Measurements from ENCODE around the gene LONP1.
"Not testable (repeated sequence)": the region's sequence is repeated elsewhere in the genome, so short reads cannot be mapped to it uniquely, and the experiment has no call there.

The LONP1 gene

DNA sequence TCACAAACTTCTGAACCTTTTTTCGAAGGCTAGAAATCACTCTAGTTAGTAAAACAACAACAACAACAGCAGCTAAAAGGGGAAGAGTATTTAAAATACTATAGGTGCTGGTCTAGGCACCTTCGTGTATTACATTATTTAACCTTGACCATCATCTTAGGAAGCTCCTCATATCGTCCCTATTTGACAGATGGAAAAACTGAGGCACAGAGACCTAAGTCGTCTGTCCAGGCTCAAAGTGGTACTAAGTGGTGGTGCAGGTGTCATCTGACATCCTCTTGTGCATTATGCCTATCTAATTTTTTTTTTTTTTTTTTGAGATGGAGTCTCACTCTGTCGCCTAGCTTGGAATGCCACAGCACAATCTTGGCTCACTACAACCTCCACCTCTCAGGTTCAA is 29.6 kb upstream of the LONP1 start:
- TF ChIP-seq, protein P1, sequence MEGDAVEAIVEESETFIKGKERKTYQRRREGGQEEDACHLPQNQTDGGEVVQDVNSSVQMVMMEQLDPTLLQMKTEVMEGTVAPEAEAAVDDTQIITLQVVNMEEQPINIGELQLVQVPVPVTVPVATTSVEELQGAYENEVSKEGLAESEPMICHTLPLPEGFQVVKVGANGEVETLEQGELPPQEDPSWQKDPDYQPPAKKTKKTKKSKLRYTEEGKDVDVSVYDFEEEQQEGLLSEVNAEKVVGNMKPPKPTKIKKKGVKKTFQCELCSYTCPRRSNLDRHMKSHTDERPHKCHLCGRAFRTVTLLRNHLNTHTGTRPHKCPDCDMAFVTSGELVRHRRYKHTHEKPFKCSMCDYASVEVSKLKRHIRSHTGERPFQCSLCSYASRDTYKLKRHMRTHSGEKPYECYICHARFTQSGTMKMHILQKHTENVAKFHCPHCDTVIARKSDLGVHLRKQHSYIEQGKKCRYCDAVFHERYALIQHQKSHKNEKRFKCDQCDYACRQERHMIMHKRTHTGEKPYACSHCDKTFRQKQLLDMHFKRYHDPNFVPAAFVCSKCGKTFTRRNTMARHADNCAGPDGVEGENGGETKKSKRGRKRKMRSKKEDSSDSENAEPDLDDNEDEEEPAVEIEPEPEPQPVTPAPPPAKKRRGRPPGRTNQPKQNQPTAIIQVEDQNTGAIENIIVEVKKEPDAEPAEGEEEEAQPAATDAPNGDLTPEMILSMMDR (IDR thresholded peaks at IDR 0.05; ENCODE audit: low read depth, low read length) = no peak
- H3K4me3 ChIP-seq (replicated peaks in 1 of 2; ENCODE audit: low read depth in 2 of 2, low read length in 2 of 2) = no peak overlapping the region
- DNase-seq (ENCODE audit: low read depth in 2 of 2) = no peak

- not testable (repeated sequence) for DNase-seq (ENCODE audit: low read depth in 2 of 2); H3K4me3 ChIP-seq (replicated peaks in 1 of 2; ENCODE audit: low read depth in 2 of 2, low read length in 2 of 2)
Measured at GRCh38 chr19:5748920-5749319, 29.0 kb upstream of the LONP1 start.

DNA sequence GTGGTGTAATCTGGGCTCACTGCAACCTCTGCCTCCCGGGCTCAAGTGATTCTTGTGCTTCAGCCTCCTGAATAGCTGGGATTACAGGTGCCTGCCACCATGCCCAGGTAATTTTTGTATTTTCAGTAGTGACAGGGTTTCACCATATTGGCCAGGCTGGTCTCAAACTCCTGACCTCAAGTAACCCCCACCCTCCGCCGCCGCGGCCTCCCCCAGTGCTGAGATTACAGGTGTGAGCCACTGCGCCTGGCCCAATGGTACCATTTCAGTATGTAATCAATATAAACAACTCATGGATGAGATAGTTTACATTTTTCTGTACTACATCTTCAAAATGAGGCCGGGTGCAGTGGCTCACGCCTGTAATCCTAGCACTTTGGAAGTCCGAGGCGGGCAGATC is 25.1 kb upstream of the LONP1 start:
- not testable (repeated sequence) for H3K4me3 ChIP-seq (replicated peaks in 1 of 2; ENCODE audit: low read depth in 2 of 2, low read length in 2 of 2); DNase-seq (ENCODE audit: low read depth in 2 of 2)

GRCh38 chr19:5743630-5744029 is 23.7 kb upstream of the LONP1 start:
- no peak for DNase-seq (ENCODE audit: low read depth in 2 of 2)
- TF ChIP-seq, protein P1 (IDR thresholded peaks at IDR 0.05; ENCODE audit: low read depth, low read length) = no peak
- no peak overlapping the region for H3K4me3 ChIP-seq (replicated peaks in 1 of 2; ENCODE audit: low read depth in 2 of 2, low read length in 2 of 2)

DNA sequence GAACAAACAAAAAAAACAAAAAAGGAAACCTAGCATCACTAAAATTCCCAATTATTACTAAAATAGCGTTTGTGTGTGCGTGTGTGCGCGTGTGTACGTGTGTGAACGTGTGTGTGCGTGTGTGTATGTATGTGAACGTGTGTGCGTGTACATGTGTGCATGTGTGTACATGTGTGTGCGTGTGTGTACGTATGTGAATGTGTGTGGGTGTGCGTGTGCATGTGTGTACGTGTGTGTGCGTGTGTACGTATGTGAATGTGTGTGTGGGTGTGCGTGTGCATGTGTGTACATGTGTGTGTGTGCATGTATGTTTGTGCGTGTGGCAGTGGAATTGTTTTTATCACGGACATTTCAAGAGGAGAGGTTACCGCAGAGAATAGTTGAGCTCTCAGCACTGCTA is 22.1 kb upstream of the LONP1 start:
- TF ChIP-seq, protein P1 (IDR thresholded peaks at IDR 0.05; ENCODE audit: low read depth, low read length) = no peak
- no peak overlapping the region for H3K4me3 ChIP-seq (replicated peaks in 1 of 2; ENCODE audit: low read depth in 2 of 2, low read length in 2 of 2)
- no peak for DNase-seq (ENCODE audit: low read depth in 2 of 2)

DNA sequence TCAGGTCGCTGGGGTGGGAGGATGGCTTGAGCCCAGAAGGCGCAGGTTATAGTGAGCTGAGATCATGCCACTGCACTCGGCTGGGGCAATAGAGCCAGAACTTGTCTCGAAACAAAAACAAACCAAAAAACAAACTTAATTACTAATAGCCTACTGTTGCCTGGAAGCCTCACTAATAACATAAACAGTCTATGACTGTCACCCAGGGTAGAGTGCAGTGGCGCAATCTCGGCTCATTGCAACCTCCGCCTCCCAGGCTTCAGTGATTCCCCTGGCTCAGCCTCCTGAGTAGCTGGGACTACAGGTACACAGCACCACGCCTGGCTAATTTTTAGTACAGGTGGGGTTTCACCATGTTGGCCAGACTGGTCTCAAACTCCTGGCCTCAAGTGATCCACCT is 18.5 kb upstream of the LONP1 start:
- TF ChIP-seq, protein P1 (IDR thresholded peaks at IDR 0.05; ENCODE audit: low read depth, low read length) = no peak
- peak; percentile 2 to 37 for DNase-seq (ENCODE audit: low read depth in 2 of 2)
- H3K4me3 ChIP-seq (replicated peaks in 1 of 2; ENCODE audit: low read depth in 2 of 2, low read length in 2 of 2) = no peak overlapping the region

DNA sequence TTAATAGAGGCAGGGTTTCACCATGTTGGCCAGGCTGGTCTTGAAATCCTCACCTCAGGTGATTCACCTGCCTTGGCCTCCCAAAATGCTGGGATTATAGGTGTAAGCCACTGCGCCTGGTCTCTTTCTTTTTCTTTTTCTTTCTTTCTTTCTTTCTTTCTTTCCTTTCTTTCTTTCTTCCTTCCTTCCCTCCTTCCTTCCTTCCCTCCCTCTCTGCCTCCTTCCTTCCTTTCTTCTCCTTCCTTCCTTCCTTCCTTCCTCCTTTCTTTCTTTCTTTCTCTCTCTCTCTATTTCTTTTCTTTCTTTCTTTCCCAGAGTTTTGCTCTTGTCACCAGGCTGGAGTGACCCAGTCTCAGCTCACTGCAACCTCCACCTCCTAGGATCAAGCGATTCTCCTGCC is 13.2 kb upstream of the LONP1 start:
- H3K4me3 ChIP-seq (replicated peaks in 1 of 2; ENCODE audit: low read depth in 2 of 2, low read length in 2 of 2) = not testable (repeated sequence)

DNA sequence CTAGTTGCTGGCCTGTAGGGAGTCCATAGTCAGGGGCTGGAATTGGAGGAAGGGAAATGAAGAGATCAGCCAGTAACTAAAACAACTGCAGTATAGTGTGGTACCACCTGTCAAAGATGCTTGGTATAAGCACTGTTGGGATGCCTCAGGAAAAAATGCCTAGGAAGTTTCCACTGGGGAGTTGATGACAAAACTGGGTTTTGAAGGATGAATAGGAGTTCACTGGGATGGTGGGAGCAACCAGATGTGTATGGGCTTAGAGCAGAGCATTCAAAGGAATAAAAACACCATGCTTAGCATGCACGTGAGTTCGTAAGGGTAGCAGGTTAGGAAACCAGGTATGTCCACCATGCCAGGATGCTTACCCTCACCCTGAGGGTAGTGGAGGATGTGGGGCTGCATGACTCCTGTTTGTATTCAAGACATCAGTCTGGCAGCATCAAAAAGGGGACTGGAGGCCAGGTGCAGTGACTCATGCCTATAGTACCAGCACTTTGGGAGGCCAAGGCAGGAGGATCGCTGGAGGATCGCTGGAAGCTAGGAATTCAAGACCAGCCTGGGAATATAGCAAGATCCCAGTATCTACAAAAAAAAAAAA is 7.6 kb upstream of the LONP1 start:
- no peak for DNase-seq (ENCODE audit: low read depth in 2 of 2)
- H3K4me3 ChIP-seq (replicated peaks in 1 of 2; ENCODE audit: low read depth in 2 of 2, low read length in 2 of 2) = no peak overlapping the region
- TF ChIP-seq, protein P1 (IDR thresholded peaks at IDR 0.05; ENCODE audit: low read depth, low read length) = no peak

More for the DNA sequence above, 13.2 kb upstream of the LONP1 start:
- DNase-seq (ENCODE audit: low read depth in 2 of 2) = not testable (repeated sequence)

Measured in cardiac fibroblast (primary cell).